Spleen (tissue), 7 donors: Measurements from ENCODE around the gene MCTP1.

Experiments used
- POLR2A ChIP-seq, 3 donors: fragments of 450-650 bp; IDR thresholded peaks; one replicate each; pipeline ENCODE4 v1.5.1; 2017; ENCODE audit warnings: antibody characterized with exemption in 3 of 3, mild to moderate bottlenecking in 1 of 3
- POLR2AphosphoS5 ChIP-seq, 3 donors: sonication (generic); formaldehyde crosslinking; IDR thresholded peaks; one replicate each; pipeline ENCODE4 v1.5.1; 2017; ENCODE audit warnings: antibody characterized with exemption in 3 of 3
- TF ChIP-seq, protein P1 (sequence below), 11 experiments: fragments of 200-600 bp in 7 of 11; fragments of 450-650 bp in 4 of 11; sonication (generic) in 4 of 11; IDR thresholded peaks in 8 of 11; conservative IDR thresholded peaks in 3 of 11; 1 replicate in 7 of 11; 2 replicates in 4 of 11; pipeline versions ENCODE4 v1.4.0 to v1.8.0; 2016 to 2021; ENCODE audit warnings: antibody characterized with exemption in 11 of 11, inconsistent platforms in 4 of 11, mild to moderate bottlenecking in 1 of 11
- donor health status: DM: no; HTN: no; CAD: no; lungs with moderate emphysema.
- donor health status: DM: no; HTN: no; CAD: no.
- donor health status: DM: no; HTN: no; CAD: no.

DNA sequence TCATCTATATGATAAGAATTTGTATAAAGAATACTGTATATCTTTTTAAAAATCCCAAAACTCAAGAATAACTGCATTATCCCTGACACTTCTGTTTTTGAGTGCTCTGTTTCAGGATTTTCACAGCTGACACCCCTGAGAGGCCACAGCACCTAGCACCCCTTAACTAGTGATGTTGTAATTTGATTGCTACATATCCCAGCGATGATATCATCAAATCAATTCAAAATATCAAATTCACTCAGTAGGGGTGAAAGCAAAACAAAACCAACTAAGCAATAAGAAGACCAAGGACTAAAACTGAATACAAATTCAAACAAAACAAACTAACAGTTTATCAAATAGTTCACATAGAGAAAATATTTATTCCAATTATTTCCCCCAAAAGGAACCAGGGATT is 184.3 kb downstream of the MCTP1 start:
- TF ChIP-seq, protein P1, sequence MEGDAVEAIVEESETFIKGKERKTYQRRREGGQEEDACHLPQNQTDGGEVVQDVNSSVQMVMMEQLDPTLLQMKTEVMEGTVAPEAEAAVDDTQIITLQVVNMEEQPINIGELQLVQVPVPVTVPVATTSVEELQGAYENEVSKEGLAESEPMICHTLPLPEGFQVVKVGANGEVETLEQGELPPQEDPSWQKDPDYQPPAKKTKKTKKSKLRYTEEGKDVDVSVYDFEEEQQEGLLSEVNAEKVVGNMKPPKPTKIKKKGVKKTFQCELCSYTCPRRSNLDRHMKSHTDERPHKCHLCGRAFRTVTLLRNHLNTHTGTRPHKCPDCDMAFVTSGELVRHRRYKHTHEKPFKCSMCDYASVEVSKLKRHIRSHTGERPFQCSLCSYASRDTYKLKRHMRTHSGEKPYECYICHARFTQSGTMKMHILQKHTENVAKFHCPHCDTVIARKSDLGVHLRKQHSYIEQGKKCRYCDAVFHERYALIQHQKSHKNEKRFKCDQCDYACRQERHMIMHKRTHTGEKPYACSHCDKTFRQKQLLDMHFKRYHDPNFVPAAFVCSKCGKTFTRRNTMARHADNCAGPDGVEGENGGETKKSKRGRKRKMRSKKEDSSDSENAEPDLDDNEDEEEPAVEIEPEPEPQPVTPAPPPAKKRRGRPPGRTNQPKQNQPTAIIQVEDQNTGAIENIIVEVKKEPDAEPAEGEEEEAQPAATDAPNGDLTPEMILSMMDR (IDR thresholded peaks at IDR 0.05 in 8 of 11, conservative IDR thresholded peaks at IDR 0.05 in 3 of 11) = no peak
- TF ChIP-seq POLR2A (IDR thresholded peaks at IDR 0.05) (no peak), POLR2AphosphoS5 (IDR thresholded peaks at IDR 0.05) (no peak)
